GM23338 (cell line): ENCODE measurements around the gene APPL2.

Source experiments
- ETS1 ChIP-seq: IDR thresholded peaks from 2 replicates; pipeline ENCODE4 v1.6.1; 2016; ENCODE audit warnings: antibody characterized with exemption
- EZH2 ChIP-seq: fragments of 200-600 bp; sonication (generic); IDR thresholded peaks from one replicate; pipeline ENCODE4 v1.8.0; 2017; ENCODE audit warnings: antibody characterized with exemption, mild to moderate bottlenecking, low read depth; ENCODE audit not compliant: unreplicated experiment
- EZH2phosphoT487 ChIP-seq: fragments of 200-600 bp; sonication (generic); IDR thresholded peaks from one replicate; pipeline ENCODE4 v1.8.1; 2018; ENCODE audit warnings: antibody characterized with exemption; ENCODE audit not compliant: unreplicated experiment
- POLR2AphosphoS5 ChIP-seq: IDR thresholded peaks from 2 replicates; pipeline ENCODE4 v1.6.1; 2016; ENCODE audit warnings: antibody characterized with exemption, low read depth
- REST ChIP-seq: IDR thresholded peaks from one replicate; pipeline ENCODE4 v1.6.1; 2018; ENCODE audit warnings: antibody characterized with exemption; ENCODE audit not compliant: unreplicated experiment
- STAT1 ChIP-seq: IDR thresholded peaks from one replicate; pipeline ENCODE4 v1.6.1; 2016; ENCODE audit warnings: antibody characterized with exemption; ENCODE audit not compliant: unreplicated experiment
- ZNF462 ChIP-seq: fragments of 250-450 bp; sonication (Bioruptor Pico); IDR thresholded peaks from 2 replicates; pipeline ENCODE4 v1.5.0; 2020; ENCODE audit warnings: mild to moderate bottlenecking, moderate library complexity
- TF ChIP-seq, protein P1 (sequence below), 2 experiments: fragments of 200-600 bp in 1 of 2; sonication (generic) in 1 of 2; conservative IDR thresholded peaks; 2 replicates each; pipeline versions ENCODE4 v1.5.1 to v1.6.1; 2016 to 2017; ENCODE audit warnings: antibody characterized with exemption in 2 of 2, low read depth in 2 of 2, mild to moderate bottlenecking in 2 of 2, moderate library complexity in 1 of 2

GRCh38 chr12:105205322-105206048 lies 30.5 kb downstream of the APPL2 start:
- TF ChIP-seq EZH2 (no peak), STAT1 (no peak), POLR2AphosphoS5 (no peak), ETS1 (no peak), EZH2phosphoT487 (no peak), ZNF462 (no peak), REST (peak; percentile 35)
- TF ChIP-seq, protein P1, sequence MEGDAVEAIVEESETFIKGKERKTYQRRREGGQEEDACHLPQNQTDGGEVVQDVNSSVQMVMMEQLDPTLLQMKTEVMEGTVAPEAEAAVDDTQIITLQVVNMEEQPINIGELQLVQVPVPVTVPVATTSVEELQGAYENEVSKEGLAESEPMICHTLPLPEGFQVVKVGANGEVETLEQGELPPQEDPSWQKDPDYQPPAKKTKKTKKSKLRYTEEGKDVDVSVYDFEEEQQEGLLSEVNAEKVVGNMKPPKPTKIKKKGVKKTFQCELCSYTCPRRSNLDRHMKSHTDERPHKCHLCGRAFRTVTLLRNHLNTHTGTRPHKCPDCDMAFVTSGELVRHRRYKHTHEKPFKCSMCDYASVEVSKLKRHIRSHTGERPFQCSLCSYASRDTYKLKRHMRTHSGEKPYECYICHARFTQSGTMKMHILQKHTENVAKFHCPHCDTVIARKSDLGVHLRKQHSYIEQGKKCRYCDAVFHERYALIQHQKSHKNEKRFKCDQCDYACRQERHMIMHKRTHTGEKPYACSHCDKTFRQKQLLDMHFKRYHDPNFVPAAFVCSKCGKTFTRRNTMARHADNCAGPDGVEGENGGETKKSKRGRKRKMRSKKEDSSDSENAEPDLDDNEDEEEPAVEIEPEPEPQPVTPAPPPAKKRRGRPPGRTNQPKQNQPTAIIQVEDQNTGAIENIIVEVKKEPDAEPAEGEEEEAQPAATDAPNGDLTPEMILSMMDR (conservative IDR thresholded peaks at IDR 0.05; ENCODE audit: low read depth in 2 of 2) = no peak
